Inflammatory macrophage treated with lipopolysaccharide for 1 hour (primary cell): Measurements from ENCODE around the gene VWA3B.
"Not testable (repeated sequence)": the region's sequence is repeated elsewhere in the genome, so short reads cannot be mapped to it uniquely, and the experiment has no call there.

Experiments used
- DNase-seq, 2 donors: peaks; one replicate each; pipeline ENCODE4 v3.0.0-alpha.2; 2020 to 2022

The VWA3B gene

GRCh38 chr2:98087447-98088020, 567 bp downstream of the VWA3B start:
- peak; percentile 59 to 66 for DNase-seq

DNA sequence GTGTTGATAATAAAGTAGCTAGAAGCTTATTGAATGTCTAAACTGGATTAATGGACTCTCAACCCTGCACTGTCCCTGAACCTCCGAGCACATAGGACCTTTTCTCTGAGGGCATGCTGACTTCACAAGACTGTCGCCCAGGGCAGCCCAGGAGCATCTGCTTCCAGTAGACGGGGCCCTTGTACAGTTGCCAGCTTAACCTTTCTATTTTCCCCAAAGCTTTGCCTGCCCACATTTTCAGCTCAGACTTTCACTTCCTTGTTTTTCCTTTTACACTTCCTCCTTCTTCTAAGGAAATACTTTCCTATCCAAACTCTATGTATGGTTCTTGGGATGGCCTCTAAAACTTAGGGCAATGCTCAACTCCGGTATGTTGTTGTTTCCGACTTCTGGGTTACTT, 1.3 kb downstream of the VWA3B start:
- peak; percentile 84 to 86 for DNase-seq

GRCh38 chr2:98089941-98090340, 3.0 kb downstream of the VWA3B start:
- DNase-seq, result peak; percentile 42 to 52

DNA sequence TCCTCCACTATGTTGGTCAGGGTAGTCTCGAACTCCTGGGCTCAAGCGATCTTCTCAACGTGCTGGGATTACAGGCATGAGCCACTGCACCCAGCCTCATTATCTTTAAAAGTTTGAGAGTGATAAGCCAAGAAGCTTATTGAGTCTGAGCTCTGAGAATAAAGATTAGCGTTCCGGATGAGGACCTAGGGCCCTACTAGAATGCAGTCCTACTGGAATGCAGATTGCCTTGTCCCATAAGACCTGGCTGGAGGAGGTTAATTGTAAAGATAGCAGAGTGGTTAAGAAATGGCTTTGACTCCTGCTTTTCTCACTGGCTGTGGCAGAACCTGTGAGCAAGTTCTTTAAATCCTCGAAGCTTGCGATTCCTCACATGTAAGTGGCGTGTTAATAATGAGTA, 4.0 kb downstream of the VWA3B start:
- DNase-seq, result no peak

DNA sequence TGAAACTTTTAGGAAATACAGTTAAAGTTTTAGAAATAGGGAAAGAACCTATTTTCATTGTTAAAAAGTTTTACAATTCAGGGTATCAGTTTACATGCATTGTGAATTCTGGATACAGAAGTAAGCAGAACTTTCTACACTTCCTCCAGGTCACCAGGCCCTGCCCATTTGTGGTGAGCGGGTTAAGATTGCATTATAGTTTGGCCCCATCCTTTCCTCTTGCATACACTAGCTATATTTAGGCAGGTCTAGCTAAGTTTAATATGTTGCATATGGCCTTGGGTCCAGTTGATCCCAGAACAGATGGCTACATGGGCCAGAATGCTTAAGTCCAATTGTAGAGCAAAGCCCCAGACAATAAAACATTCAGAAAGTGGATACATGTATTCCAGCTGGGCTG, 4.8 kb downstream of the VWA3B start:
- DNase-seq, result peak; percentile 39 to 74

- no peak for DNase-seq
Observed at GRCh38 chr2:98093146-98093545, 6.2 kb downstream of the VWA3B start.

DNA sequence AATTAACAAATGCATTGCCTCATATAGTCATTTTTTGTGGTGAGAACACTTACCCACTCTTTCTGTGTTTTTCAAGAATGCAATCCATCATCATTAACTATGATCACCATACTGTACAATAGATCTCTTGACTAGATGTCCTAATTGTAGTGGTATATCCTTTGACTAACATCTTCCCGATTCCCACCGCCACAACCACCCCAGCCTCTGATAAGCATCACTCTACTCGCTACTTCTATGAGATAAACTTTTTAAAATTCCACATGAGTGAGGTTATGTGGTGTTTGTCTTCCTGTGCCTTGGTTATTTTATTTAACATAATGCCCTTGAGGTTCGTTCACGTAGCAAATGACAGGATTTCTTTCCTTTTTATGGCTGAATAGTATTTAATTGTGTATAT, 6.6 kb downstream of the VWA3B start:
- no peak for DNase-seq

DNA sequence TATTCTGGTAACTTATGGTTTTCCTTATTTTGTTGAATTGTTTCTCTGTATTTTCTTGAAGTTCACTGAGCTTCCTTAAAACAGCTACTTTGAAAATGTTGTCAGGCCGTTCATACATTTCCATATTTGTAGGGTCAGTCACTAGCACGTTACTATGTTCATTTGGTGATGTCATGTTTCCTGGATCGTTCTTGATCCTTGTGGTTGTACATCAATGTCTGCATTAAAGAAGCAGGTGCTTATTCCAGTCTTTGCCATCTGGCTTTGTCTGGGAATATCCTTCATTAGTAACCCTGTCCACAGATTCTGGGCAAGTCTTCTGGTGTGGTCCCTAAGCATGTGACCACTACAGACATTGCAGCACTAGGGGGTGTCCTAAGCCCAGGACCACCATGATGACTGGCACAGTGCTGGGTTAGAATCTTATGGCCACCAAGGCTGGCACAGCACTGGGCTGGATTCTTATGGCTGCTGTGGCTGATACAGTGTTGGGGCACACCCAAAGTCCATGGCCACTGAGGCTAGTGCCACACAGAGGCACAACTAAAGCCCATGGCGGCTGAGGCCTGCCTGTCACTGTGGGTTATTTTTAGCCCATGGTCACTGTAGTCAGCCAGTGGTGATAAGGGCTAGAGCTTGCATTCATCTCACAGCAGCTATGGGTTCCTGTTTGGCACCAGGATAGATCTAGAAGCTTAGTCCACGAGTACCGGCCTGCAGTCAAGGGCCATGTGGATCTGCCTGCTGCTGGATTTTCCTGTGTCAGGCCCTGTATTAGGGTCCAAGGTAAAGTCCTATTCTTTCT, 13.2 kb downstream of the VWA3B start:
- no peak for DNase-seq

DNA sequence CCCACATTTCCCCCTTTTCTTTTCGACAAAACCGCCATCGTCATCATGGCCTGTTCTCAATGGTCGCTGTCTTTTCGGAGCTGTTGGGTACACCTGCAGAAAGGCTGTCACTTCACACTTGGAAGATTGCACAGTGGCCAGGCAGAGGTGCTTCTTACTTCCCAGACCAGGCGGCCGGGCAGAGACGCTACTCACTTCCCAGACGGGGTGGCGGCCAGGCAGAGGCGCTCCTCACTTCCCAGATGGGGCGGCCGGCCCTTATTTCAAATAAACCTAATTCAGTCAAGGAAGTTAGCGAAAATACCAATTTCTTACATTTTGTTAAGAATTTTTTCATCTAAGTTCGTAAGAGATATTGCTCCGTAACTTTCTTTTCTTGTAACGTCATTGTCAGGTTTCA, 15.3 kb downstream of the VWA3B start:
- DNase-seq, result not testable (repeated sequence)

GRCh38 chr2:98102878-98103277, 15.9 kb downstream of the VWA3B start:
- DNase-seq, result no peak

DNA sequence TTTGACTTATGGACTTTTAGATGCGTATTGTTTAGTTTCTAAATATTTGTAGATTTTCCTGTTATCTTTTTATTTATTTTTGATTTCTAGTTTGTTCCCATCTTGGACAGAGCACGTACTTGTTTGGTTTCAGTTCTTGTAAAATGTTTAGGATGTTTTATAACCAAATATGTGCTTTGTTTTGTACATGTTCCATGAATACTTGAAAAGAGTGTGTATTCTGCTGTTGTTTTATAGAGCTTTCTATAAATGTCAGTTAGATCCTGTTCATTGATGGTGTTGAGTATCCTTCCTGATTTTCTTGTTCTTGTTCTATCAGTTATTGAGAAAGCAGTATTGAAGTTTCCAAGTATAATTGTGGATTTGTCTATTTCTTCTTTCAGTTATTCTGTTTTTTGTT, 21.1 kb downstream of the VWA3B start:
- no peak for DNase-seq

GRCh38 chr2:98110741-98111140, 23.8 kb downstream of the VWA3B start:
- DNase-seq, result no peak

GRCh38 chr2:98114643-98115330, 27.8 kb downstream of the VWA3B start:
- no peak for DNase-seq

GRCh38 chr2:98118161-98118560, 31.2 kb downstream of the VWA3B start:
- DNase-seq, result no peak

DNA sequence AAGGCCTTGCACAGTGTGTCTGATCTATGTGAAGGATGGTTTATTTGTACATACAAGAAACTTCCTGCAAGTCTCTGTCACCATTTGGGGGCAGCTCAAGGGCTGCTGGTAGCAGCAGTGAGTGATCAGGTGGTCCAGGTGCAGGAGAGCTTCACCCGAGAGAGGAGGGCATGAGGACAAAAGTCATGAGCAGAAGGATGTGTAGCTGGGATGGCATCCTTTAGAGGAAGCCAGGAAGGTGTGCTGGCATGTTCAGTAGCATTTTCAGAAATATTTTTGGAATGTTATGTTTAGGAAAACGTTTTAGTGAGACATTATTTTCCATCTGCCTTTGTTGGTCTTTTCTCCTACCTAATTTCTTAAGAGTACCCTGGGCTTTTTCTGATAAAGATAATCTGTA, 31.9 kb downstream of the VWA3B start:
- DNase-seq, result no peak

DNA sequence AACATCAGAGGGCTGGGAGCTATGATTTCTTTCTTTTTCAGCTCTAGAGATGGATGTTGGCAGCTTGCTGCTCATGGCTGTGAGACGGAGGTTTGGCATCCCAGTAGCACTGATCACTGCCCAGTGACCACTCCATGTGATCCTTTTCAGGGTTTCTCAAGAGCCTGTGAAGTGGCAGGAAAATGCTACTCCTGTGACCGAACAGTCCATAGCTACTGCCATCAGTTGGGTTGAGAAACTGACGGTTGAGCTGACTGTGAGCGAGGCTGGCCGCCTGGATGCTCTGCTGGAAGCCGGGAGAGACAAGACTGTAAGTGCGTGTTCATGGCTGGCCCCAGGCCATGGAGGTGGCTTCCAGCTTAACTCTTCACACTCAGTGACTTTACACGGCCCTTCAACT, 34.2 kb downstream of the VWA3B start:
- no peak for DNase-seq

DNA sequence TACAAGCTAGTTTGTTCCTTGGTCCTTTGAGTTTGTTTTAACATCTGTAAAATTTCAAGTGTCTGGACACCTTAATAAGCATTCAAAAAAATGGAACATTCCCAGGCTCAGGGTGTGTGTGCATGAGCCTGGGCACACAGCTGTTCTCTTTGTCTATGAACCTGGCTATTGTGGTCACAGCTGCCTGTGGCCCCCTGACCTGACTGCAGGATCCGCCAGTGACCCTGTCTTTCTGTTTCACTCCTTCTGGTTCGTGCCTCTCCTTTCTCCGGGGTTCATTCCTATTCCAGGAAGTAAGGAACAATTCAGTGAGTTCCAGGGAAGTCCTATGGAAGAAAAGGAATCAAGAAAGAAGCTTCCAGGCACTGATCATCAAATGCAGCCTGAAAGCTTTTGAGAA, 35.6 kb downstream of the VWA3B start:
- no peak for DNase-seq

DNA sequence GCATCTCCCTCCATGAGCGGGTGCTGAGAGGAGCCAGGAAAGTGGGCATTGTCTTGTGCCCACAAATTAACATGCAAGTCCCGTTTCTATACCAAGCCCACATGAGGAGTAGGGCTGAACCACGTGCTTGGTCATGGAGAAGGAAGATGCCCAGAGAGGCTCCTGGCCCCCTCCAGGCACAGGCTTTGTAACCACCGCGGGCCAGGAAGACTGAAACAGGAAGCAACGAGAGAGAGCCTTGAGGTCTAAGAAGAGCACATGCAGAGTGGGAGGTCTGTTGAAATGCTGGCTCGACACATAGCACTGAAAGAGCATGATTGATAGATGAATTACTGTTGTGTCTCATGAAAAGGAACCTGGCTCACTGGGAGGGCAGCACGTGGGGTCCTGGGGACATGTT, 36.3 kb downstream of the VWA3B start:
- peak; percentile 66 to 71 for DNase-seq

- no peak for DNase-seq
Observed at GRCh38 chr2:98126061-98126460, 39.1 kb downstream of the VWA3B start.

GRCh38 chr2:98127229-98127989, 40.4 kb downstream of the VWA3B start:
- DNase-seq, result no peak

DNA sequence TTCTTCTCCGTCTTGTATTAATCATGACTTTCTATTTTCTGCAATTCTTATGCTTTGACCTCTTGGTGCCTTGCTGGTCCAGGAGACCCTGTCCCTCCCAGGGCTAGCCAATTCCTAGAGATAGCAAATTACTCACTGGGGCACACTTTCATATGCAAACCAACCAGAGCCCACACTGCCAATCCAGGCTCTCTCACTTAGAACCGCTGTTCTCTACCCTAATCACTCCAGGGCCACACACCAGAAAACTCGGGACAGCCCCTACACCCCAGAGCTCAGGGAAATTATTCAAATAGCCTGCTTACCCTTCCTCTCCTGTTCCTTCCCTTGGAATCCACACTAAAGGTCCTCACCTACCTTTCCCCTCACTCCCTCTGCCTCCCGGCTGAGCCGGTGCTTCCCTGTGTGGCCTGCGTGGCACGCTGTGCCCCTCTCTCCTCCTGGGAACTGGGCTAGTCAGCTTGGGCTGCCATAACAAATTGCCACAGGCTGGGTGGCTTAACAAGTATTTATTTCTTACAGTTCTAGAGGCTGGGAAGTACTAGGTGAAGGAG, 41.7 kb downstream of the VWA3B start:
- no peak for DNase-seq

DNA sequence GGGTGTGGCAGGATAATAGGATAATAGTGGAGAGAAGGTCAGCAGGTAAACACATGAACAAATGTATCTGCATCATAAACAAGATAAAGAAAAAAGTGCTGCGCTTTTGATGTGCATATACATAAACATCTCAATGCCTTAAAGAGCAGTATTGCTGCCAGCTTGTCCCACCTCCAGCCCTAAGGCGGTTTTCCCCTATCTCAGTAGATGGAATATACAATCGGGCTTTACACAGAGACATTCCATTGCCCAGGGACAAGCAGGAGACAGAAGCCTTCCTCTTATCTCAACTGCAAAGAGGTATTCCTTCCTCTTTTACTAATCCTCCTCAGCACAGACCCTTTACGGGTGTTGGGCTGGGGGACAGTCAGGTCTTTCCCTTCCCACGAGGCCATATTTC, 43.1 kb downstream of the VWA3B start:
- not testable (repeated sequence) for DNase-seq
